Thyroid gland (tissue), 4 donors: ENCODE results near the gene TXLNA.

Source experiments
- POLR2A ChIP-seq, 2 donors: fragments of 450-650 bp; IDR thresholded peaks; one replicate each; pipeline ENCODE4 v1.6.1; 2017; ENCODE audit warnings: antibody characterized with exemption in 2 of 2, mild to moderate bottlenecking in 2 of 2, moderate library complexity in 1 of 2
- TF ChIP-seq, protein P1 (sequence below), 6 experiments: fragments of 200-600 bp in 3 of 6; fragments of 450-650 bp in 3 of 6; sonication (generic) in 3 of 6; IDR thresholded peaks; one replicate each; pipeline ENCODE4 v1.5.1; 2016 to 2019; ENCODE audit warnings: antibody characterized with exemption in 6 of 6, mild to moderate bottlenecking in 2 of 6, inconsistent platforms in 1 of 6, moderate library complexity in 1 of 6

DNA sequence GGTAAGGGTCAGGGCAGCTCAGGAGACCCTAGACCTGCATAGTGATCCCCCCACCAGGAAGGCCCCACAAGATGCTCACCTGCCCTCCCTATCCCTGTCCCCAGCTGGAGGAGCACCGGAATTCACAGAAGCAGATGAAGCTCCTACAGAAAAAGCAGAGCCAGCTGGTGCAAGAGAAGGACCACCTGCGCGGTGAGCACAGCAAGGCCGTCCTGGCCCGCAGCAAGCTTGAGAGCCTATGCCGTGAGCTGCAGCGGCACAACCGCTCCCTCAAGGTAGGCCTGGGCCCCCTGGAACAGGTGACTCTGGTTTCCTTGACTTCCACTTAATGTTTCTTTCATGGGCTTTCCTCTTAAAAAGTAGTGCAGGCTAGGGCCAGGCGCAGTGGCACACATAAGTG lies 8.4 kb downstream of the TXLNA start:
- TF ChIP-seq POLR2A (IDR thresholded peaks at IDR 0.05): no peak
- TF ChIP-seq, protein P1, sequence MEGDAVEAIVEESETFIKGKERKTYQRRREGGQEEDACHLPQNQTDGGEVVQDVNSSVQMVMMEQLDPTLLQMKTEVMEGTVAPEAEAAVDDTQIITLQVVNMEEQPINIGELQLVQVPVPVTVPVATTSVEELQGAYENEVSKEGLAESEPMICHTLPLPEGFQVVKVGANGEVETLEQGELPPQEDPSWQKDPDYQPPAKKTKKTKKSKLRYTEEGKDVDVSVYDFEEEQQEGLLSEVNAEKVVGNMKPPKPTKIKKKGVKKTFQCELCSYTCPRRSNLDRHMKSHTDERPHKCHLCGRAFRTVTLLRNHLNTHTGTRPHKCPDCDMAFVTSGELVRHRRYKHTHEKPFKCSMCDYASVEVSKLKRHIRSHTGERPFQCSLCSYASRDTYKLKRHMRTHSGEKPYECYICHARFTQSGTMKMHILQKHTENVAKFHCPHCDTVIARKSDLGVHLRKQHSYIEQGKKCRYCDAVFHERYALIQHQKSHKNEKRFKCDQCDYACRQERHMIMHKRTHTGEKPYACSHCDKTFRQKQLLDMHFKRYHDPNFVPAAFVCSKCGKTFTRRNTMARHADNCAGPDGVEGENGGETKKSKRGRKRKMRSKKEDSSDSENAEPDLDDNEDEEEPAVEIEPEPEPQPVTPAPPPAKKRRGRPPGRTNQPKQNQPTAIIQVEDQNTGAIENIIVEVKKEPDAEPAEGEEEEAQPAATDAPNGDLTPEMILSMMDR (IDR thresholded peaks at IDR 0.05): no peak
